ENCODE data around the gene DDX50.
A peak's percentile ranks its signal among the peaks of the same experiment; 100 is the strongest.
"Not testable (repeated sequence)": the region's sequence is repeated elsewhere in the genome, so short reads cannot be mapped to it uniquely, and the experiment has no call there.

Gene DDX50

GRCh38 chr10:68925489-68925888, 24.4 kb downstream of the DDX50 start:
- no peaks in the 10 kb centered on the region for H3K27me3 ChIP-seq (replicated peaks; ENCODE audit: control insufficient read depth, insufficient read depth, low read length)
- H3K4me1 ChIP-seq (ENCODE audit: control insufficient read depth, insufficient read depth, low read length), result no peaks in the 10 kb centered on the region
- no peak for DNase-seq (ENCODE audit: low read depth)
- H3K9me3 ChIP-seq (ENCODE audit: control insufficient read depth, low read length), result no peaks in the 10 kb centered on the region
- H3K4me3 ChIP-seq (ENCODE audit: low read length), result no peak overlapping the region
- H3K9ac ChIP-seq (ENCODE audit: low read length), result no peak overlapping the region
- H3K36me3 ChIP-seq (ENCODE audit: control insufficient read depth, insufficient read depth, low read length, severe bottlenecking), result peaks cover 43% of the 10 kb centered on the region

GRCh38 chr10:68929157-68929556, 28.0 kb downstream of the DDX50 start:
- not testable (repeated sequence) for H3K4me1 ChIP-seq (ENCODE audit: control insufficient read depth, insufficient read depth, low read length); H3K27me3 ChIP-seq (replicated peaks; ENCODE audit: control insufficient read depth, insufficient read depth, low read length); H3K9ac ChIP-seq (ENCODE audit: low read length); H3K4me3 ChIP-seq (ENCODE audit: low read length); H3K9me3 ChIP-seq (ENCODE audit: control insufficient read depth, low read length); DNase-seq (ENCODE audit: low read depth)
- peaks cover 35% of the 10 kb centered on the region for H3K36me3 ChIP-seq (ENCODE audit: control insufficient read depth, insufficient read depth, low read length, severe bottlenecking)

- not testable (repeated sequence) for H3K27me3 ChIP-seq (replicated peaks; ENCODE audit: control insufficient read depth, insufficient read depth, low read length)
Measured at GRCh38 chr10:68929888-68930287, 28.8 kb downstream of the DDX50 start.

GRCh38 chr10:68932860-68933259, 31.7 kb downstream of the DDX50 start:
- H3K9me3 ChIP-seq (ENCODE audit: control insufficient read depth, low read length); H3K9ac ChIP-seq (ENCODE audit: low read length); H3K4me3 ChIP-seq (ENCODE audit: low read length); H3K4me1 ChIP-seq (ENCODE audit: control insufficient read depth, insufficient read depth, low read length); DNase-seq (ENCODE audit: low read depth); H3K27me3 ChIP-seq (replicated peaks; ENCODE audit: control insufficient read depth, insufficient read depth, low read length): not testable (repeated sequence)
- H3K36me3 ChIP-seq (ENCODE audit: control insufficient read depth, insufficient read depth, low read length, severe bottlenecking), result peaks cover 45% of the 10 kb centered on the region

More at GRCh38 chr10:68929888-68930287, 28.8 kb downstream of the DDX50 start:
- H3K36me3 ChIP-seq (ENCODE audit: control insufficient read depth, insufficient read depth, low read length, severe bottlenecking), result peaks cover 42% of the 10 kb centered on the region
- DNase-seq (ENCODE audit: low read depth); H3K4me1 ChIP-seq (ENCODE audit: control insufficient read depth, insufficient read depth, low read length); H3K9ac ChIP-seq (ENCODE audit: low read length); H3K9me3 ChIP-seq (ENCODE audit: control insufficient read depth, low read length); H3K4me3 ChIP-seq (ENCODE audit: low read length): not testable (repeated sequence)

GRCh38 chr10:68934994-68935393, 33.9 kb downstream of the DDX50 start:
- Histone ChIP-seq H3K9ac (ENCODE audit: low read length) (no peak overlapping the region), H3K27me3 (replicated peaks; ENCODE audit: control insufficient read depth, insufficient read depth, low read length) (no peaks in the 10 kb centered on the region), H3K4me1 (ENCODE audit: control insufficient read depth, insufficient read depth, low read length) (peaks cover 15% of the 10 kb centered on the region), H3K9me3 (ENCODE audit: control insufficient read depth, low read length) (no peaks in the 10 kb centered on the region), H3K36me3 (ENCODE audit: control insufficient read depth, insufficient read depth, low read length, severe bottlenecking) (peaks cover 49% of the 10 kb centered on the region), H3K4me3 (ENCODE audit: low read length) (no peak overlapping the region)
- DNase-seq (ENCODE audit: low read depth), result no peak

- peaks cover 41% of the 10 kb centered on the region for H3K36me3 ChIP-seq (ENCODE audit: control insufficient read depth, insufficient read depth, low read length, severe bottlenecking)
- no peak overlapping the region for H3K4me3 ChIP-seq (ENCODE audit: low read length)
- no peak for DNase-seq (ENCODE audit: low read depth)
- H3K9me3 ChIP-seq (ENCODE audit: control insufficient read depth, low read length), result no peaks in the 10 kb centered on the region
- H3K9ac ChIP-seq (ENCODE audit: low read length), result no peak overlapping the region
- no peaks in the 10 kb centered on the region for H3K27me3 ChIP-seq (replicated peaks; ENCODE audit: control insufficient read depth, insufficient read depth, low read length)
- H3K4me1 ChIP-seq (ENCODE audit: control insufficient read depth, insufficient read depth, low read length), result peaks cover 15% of the 10 kb centered on the region
Measured at GRCh38 chr10:68938117-68938516, 37.0 kb downstream of the DDX50 start.

GRCh38 chr10:68938884-68939283, 37.8 kb downstream of the DDX50 start:
- H3K27me3 ChIP-seq (replicated peaks; ENCODE audit: control insufficient read depth, insufficient read depth, low read length), result no peaks in the 10 kb centered on the region
- DNase-seq (ENCODE audit: low read depth), result no peak
- H3K4me3 ChIP-seq (ENCODE audit: low read length), result no peak overlapping the region
- H3K36me3 ChIP-seq (ENCODE audit: control insufficient read depth, insufficient read depth, low read length, severe bottlenecking), result peaks cover 49% of the 10 kb centered on the region
- H3K9ac ChIP-seq (ENCODE audit: low read length), result no peak overlapping the region
- H3K4me1 ChIP-seq (ENCODE audit: control insufficient read depth, insufficient read depth, low read length), result peaks cover 15% of the 10 kb centered on the region
- H3K9me3 ChIP-seq (ENCODE audit: control insufficient read depth, low read length), result no peaks in the 10 kb centered on the region

- Histone ChIP-seq H3K36me3 (ENCODE audit: control insufficient read depth, insufficient read depth, low read length, severe bottlenecking) (peaks cover 55% of the 10 kb centered on the region), H3K4me1 (ENCODE audit: control insufficient read depth, insufficient read depth, low read length) (peaks cover 15% of the 10 kb centered on the region)
- H3K27me3 ChIP-seq (replicated peaks; ENCODE audit: control insufficient read depth, insufficient read depth, low read length); H3K9me3 ChIP-seq (ENCODE audit: control insufficient read depth, low read length); H3K4me3 ChIP-seq (ENCODE audit: low read length); H3K9ac ChIP-seq (ENCODE audit: low read length): not testable (repeated sequence)
- DNase-seq (ENCODE audit: low read depth), result peak; percentile 24
Measured at GRCh38 chr10:68940917-68941316, 39.8 kb downstream of the DDX50 start.

GRCh38 chr10:68950598-68950997, 49.5 kb downstream of the DDX50 start:
- H3K36me3 ChIP-seq (ENCODE audit: control insufficient read depth, insufficient read depth, low read length, severe bottlenecking), result peaks cover 61% of the 10 kb centered on the region
- no peaks in the 10 kb centered on the region for H3K9me3 ChIP-seq (ENCODE audit: control insufficient read depth, low read length)
- H3K4me3 ChIP-seq (ENCODE audit: low read length), result no peak overlapping the region

GRCh38 chr10:68954904-68955303, 53.8 kb downstream of the DDX50 start:
- no peaks in the 10 kb centered on the region for H3K27me3 ChIP-seq (replicated peaks; ENCODE audit: control insufficient read depth, insufficient read depth, low read length)
- peak overlapping the region; percentile 97 for H3K9ac ChIP-seq (ENCODE audit: low read length)
- H3K9me3 ChIP-seq (ENCODE audit: control insufficient read depth, low read length), result no peaks in the 10 kb centered on the region
- H3K4me1 ChIP-seq (ENCODE audit: control insufficient read depth, insufficient read depth, low read length), result peaks cover 29% of the 10 kb centered on the region
- DNase-seq (ENCODE audit: low read depth), result no peak
- H3K36me3 ChIP-seq (ENCODE audit: control insufficient read depth, insufficient read depth, low read length, severe bottlenecking), result peaks cover 25% of the 10 kb centered on the region
- H3K4me3 ChIP-seq (ENCODE audit: low read length), result peak overlapping the region; percentile 96

More at GRCh38 chr10:68950598-68950997, 49.5 kb downstream of the DDX50 start:
- DNase-seq (ENCODE audit: low read depth), result no peak
- Histone ChIP-seq H3K9ac (ENCODE audit: low read length) (no peak overlapping the region), H3K27me3 (replicated peaks; ENCODE audit: control insufficient read depth, insufficient read depth, low read length) (no peaks in the 10 kb centered on the region), H3K4me1 (ENCODE audit: control insufficient read depth, insufficient read depth, low read length) (peaks cover 6% of the 10 kb centered on the region)

- Histone ChIP-seq H3K4me1 (ENCODE audit: control insufficient read depth, insufficient read depth, low read length) (peaks cover 29% of the 10 kb centered on the region), H3K9me3 (ENCODE audit: control insufficient read depth, low read length) (no peaks in the 10 kb centered on the region), H3K4me3 (ENCODE audit: low read length) (peak overlapping the region; percentile 96), H3K36me3 (ENCODE audit: control insufficient read depth, insufficient read depth, low read length, severe bottlenecking) (peaks cover 25% of the 10 kb centered on the region), H3K9ac (ENCODE audit: low read length) (peak overlapping the region; percentile 97), H3K27me3 (replicated peaks; ENCODE audit: control insufficient read depth, insufficient read depth, low read length) (no peaks in the 10 kb centered on the region)
- peak; percentile 51 for DNase-seq (ENCODE audit: low read depth)
Measured at GRCh38 chr10:68955355-68955831, 54.3 kb downstream of the DDX50 start.

- Histone ChIP-seq H3K9me3 (ENCODE audit: control insufficient read depth, low read length) (no peaks in the 10 kb centered on the region), H3K36me3 (ENCODE audit: control insufficient read depth, insufficient read depth, low read length, severe bottlenecking) (peaks cover 21% of the 10 kb centered on the region), H3K4me3 (ENCODE audit: low read length) (peak within 1 kb of the TSS; percentile 96), H3K27me3 (replicated peaks; ENCODE audit: control insufficient read depth, insufficient read depth, low read length) (no peaks in the 10 kb centered on the region), H3K4me1 (ENCODE audit: control insufficient read depth, insufficient read depth, low read length) (peaks cover 30% of the 10 kb centered on the region), H3K9ac (ENCODE audit: low read length) (peak within 1 kb of the TSS; percentile 97)
- DNase-seq (ENCODE audit: low read depth), result peak; percentile 96
Measured at GRCh38 chr10:68955832-68956532, 54.9 kb downstream of the DDX50 start, which contains the start of gene DDX21. DDX21 (plus strand) TSS chr10:68956170; CDS start chr10:68956226, 56 bp downstream.

Measured in adipocyte (in vitro differentiated cells).